ENCODE results near the gene CLGN. TPM values are rescaled to one million over a fixed set of nuclear protein-coding genes. Genes with fewer than 3 reads are reported as not detected.
A peak's percentile ranks its signal among the peaks of the same experiment; 100 is the strongest.

The CLGN gene
- total and polyA plus RNA-seq, 3 experiments from 2014 or later = not detected

- CTCF ChIA-PET = interaction anchor here (0.9 kb wide), 1 partner anchor 46 kb away, joined by 3 read pairs; no protein-coding TSS in a partner anchor
- H3K36me3 Mint-ChIP-seq = no peaks in the 10 kb centered on the region
- H3K4me3 Mint-ChIP-seq = no peak overlapping the region
- Histone ChIP-seq H3K36me3 (ENCODE audit: insufficient read depth, low read length) (no peaks in the 10 kb centered on the region), H3K4me3 (ENCODE audit: low read length) (no peak overlapping the region), H3K27me3 (ENCODE audit: insufficient read depth, low read length, poor library complexity, severe bottlenecking) (no peaks in the 10 kb centered on the region), H3K4me1 (ENCODE audit: insufficient read depth, low read length) (no peaks in the 10 kb centered on the region), H3K9me3 (ENCODE audit: low read length) (no peaks in the 10 kb centered on the region), H3K27ac (ENCODE audit: low read depth, low read length) (no peak overlapping the region)
- H3K9me3 Mint-ChIP-seq = no peaks in the 10 kb centered on the region
- no peak for DNase-seq
- POLR2A ChIA-PET = no interaction called here
- H3K27ac Mint-ChIP-seq = no peak overlapping the region
- no peaks in the 10 kb centered on the region for H3K4me1 Mint-ChIP-seq
- H3K27me3 Mint-ChIP-seq = peaks cover 10 to 36% of the 10 kb centered on the region in 2 donors
Measured at GRCh38 chr4:140406292-140406691, 21.2 kb downstream of the CLGN start.

GRCh38 chr4:140400111-140400510, 27.3 kb downstream of the CLGN start:
- Histone ChIP-seq H3K36me3 (ENCODE audit: insufficient read depth, low read length) (no peaks in the 10 kb centered on the region), H3K9me3 (ENCODE audit: low read length) (no peaks in the 10 kb centered on the region), H3K4me1 (ENCODE audit: insufficient read depth, low read length) (no peaks in the 10 kb centered on the region), H3K27me3 (ENCODE audit: insufficient read depth, low read length, poor library complexity, severe bottlenecking) (no peaks in the 10 kb centered on the region), H3K27ac (ENCODE audit: low read depth, low read length) (no peak overlapping the region), H3K4me3 (ENCODE audit: low read length) (no peak overlapping the region)
- Mint-ChIP-seq H3K4me1 (no peaks in the 10 kb centered on the region), H3K27ac (no peak overlapping the region), H3K9me3 (no peaks in the 10 kb centered on the region), H3K27me3 (peaks cover 5 to 42% of the 10 kb centered on the region in 2 donors), H3K36me3 (no peaks in the 10 kb centered on the region), H3K4me3 (no peak overlapping the region)
- ChIA-PET POLR2A (no interaction called here), CTCF (interaction anchor here (0.6 kb wide), 1 partner anchor 357 kb away, joined by 3 read pairs; no protein-coding TSS in a partner anchor)
- DNase-seq = no peak

- Histone ChIP-seq H3K27me3 (ENCODE audit: insufficient read depth, low read length, poor library complexity, severe bottlenecking) (peaks cover 3% of the 10 kb centered on the region), H3K4me1 (ENCODE audit: insufficient read depth, low read length) (no peaks in the 10 kb centered on the region), H3K4me3 (ENCODE audit: low read length) (no peak overlapping the region), H3K36me3 (ENCODE audit: insufficient read depth, low read length) (no peaks in the 10 kb centered on the region), H3K27ac (ENCODE audit: low read depth, low read length) (no peak overlapping the region), H3K9me3 (ENCODE audit: low read length) (no peaks in the 10 kb centered on the region)
- Mint-ChIP-seq H3K4me1 (no peaks in the 10 kb centered on the region), H3K4me3 (no peak overlapping the region), H3K9me3 (no peaks in the 10 kb centered on the region), H3K36me3 (no peaks in the 10 kb centered on the region), H3K27me3 (peaks cover 4 to 51% of the 10 kb centered on the region in 2 donors), H3K27ac (no peak overlapping the region)
- ChIA-PET POLR2A (no interaction called here), CTCF (no interaction called here)
- no peak for DNase-seq
Measured at GRCh38 chr4:140395668-140396067, 31.8 kb downstream of the CLGN start.

GRCh38 chr4:140388015-140388414, 39.4 kb downstream of the CLGN start:
- Mint-ChIP-seq H3K9me3 (no peaks in the 10 kb centered on the region), H3K4me3 (no peak overlapping the region), H3K27me3 (peaks cover 0 to 19% of the 10 kb centered on the region in 2 donors), H3K27ac (no peak overlapping the region), H3K4me1 (no peaks in the 10 kb centered on the region), H3K36me3 (peaks cover 0 to 6% (median 0%) of the 10 kb centered on the region in 3 donors)
- no peak for DNase-seq
- Histone ChIP-seq H3K27ac (ENCODE audit: low read depth, low read length) (no peak overlapping the region), H3K9me3 (ENCODE audit: low read length) (no peaks in the 10 kb centered on the region), H3K4me1 (ENCODE audit: insufficient read depth, low read length) (no peaks in the 10 kb centered on the region), H3K4me3 (ENCODE audit: low read length) (no peak overlapping the region), H3K36me3 (ENCODE audit: insufficient read depth, low read length) (no peaks in the 10 kb centered on the region), H3K27me3 (ENCODE audit: insufficient read depth, low read length, poor library complexity, severe bottlenecking) (no peaks in the 10 kb centered on the region)
- ChIA-PET CTCF (no interaction called here), POLR2A (no interaction called here)

GRCh38 chr4:140382732-140383131, 44.7 kb downstream of the CLGN start:
- no peaks in the 10 kb centered on the region for H3K4me1 ChIP-seq (ENCODE audit: insufficient read depth, low read length)

GRCh38 chr4:140374130-140374477, 53.3 kb downstream of the CLGN start:
- H3K27ac Mint-ChIP-seq = peak overlapping the region; percentile 11 to 86 (median 68)
- H3K4me3 Mint-ChIP-seq = peak overlapping the region in 1 of 7 donors; percentile 82
- H3K9me3 Mint-ChIP-seq = no peaks in the 10 kb centered on the region
- peak overlapping the region; percentile 67 for H3K27ac ChIP-seq (ENCODE audit: low read depth, low read length)
- H3K4me3 ChIP-seq (ENCODE audit: low read length) = peak overlapping the region; percentile 88
- H3K4me1 ChIP-seq (ENCODE audit: insufficient read depth, low read length) = peaks cover 21% of the 10 kb centered on the region
- no peaks in the 10 kb centered on the region for H3K36me3 ChIP-seq (ENCODE audit: insufficient read depth, low read length)
- ChIA-PET POLR2A (interaction anchor here (0.9 to 2.4 kb wide), 3 partner anchors 14 to 921 kb away, joined by 3 to 18 read pairs (median 8); partner anchors contain the start of gene ELMOD2), CTCF (interaction anchor here (1.8 to 4.3 kb wide), 3 partner anchors 9 to 150 kb away, joined by 10 to 68 read pairs (median 14); partner anchors contain the start of gene ELMOD2)
- H3K27me3 ChIP-seq (ENCODE audit: insufficient read depth, low read length, poor library complexity, severe bottlenecking) = no peaks in the 10 kb centered on the region
- H3K9me3 ChIP-seq (ENCODE audit: low read length) = no peaks in the 10 kb centered on the region
- DNase-seq = no peak
- H3K4me1 Mint-ChIP-seq = peaks cover 27 to 45% (median 32%) of the 10 kb centered on the region in 3 donors
- peaks cover 1 to 6% of the 10 kb centered on the region in 2 donors for H3K27me3 Mint-ChIP-seq
- H3K36me3 Mint-ChIP-seq = peaks cover 0 to 3% (median 1%) of the 10 kb centered on the region in 3 donors

More at GRCh38 chr4:140382732-140383131, 44.7 kb downstream of the CLGN start:
- H3K36me3 Mint-ChIP-seq = peaks cover 0 to 33% (median 5%) of the 10 kb centered on the region in 3 donors
- Histone ChIP-seq H3K36me3 (ENCODE audit: insufficient read depth, low read length) (no peaks in the 10 kb centered on the region), H3K27me3 (ENCODE audit: insufficient read depth, low read length, poor library complexity, severe bottlenecking) (no peaks in the 10 kb centered on the region), H3K4me3 (ENCODE audit: low read length) (no peak overlapping the region), H3K27ac (ENCODE audit: low read depth, low read length) (no peak overlapping the region), H3K9me3 (ENCODE audit: low read length) (no peaks in the 10 kb centered on the region)
- H3K9me3 Mint-ChIP-seq = no peaks in the 10 kb centered on the region
- no peaks in the 10 kb centered on the region for H3K27me3 Mint-ChIP-seq
- peak overlapping the region in 1 of 8 donors; percentile 64 for H3K27ac Mint-ChIP-seq
- CTCF ChIA-PET = interaction anchor here (2.0 to 2.7 kb wide), 2 partner anchors 10 to 23 kb away, joined by 6 to 14 read pairs; partner anchors contain the start of gene SCOC
- DNase-seq = no peak
- no peak overlapping the region for H3K4me3 Mint-ChIP-seq
- H3K4me1 Mint-ChIP-seq = peaks cover 0 to 6% (median 5%) of the 10 kb centered on the region in 3 donors
- POLR2A ChIA-PET = no interaction called here

- CTCF ChIA-PET = interaction anchor here (0.6 to 4.3 kb wide), 5 partner anchors 9 to 1188 kb away, joined by 3 to 68 read pairs (median 10); partner anchors contain the start of gene ELMOD2
- peak within 1 kb of the TSS; percentile 88 for H3K4me3 ChIP-seq (ENCODE audit: low read length)
Measured at GRCh38 chr4:140373328-140374129, 53.9 kb downstream of the CLGN start, which contains the start of gene SCOC. Gene SCOC (plus strand): TSS chr4:140373646. CDS start chr4:140379171, 5,525 bp downstream.

More at GRCh38 chr4:140373328-140374129, 53.9 kb downstream of the CLGN start, which contains the start of gene SCOC:
- peak within 1 kb of the TSS in 1 of 7 donors; percentile 82 for H3K4me3 Mint-ChIP-seq
- POLR2A ChIA-PET = interaction anchor here (0.6 to 2.4 kb wide), 5 partner anchors 8 to 920 kb away, joined by 3 to 18 read pairs (median 3); partner anchors contain the start of gene ELMOD2
- Histone ChIP-seq H3K4me1 (ENCODE audit: insufficient read depth, low read length) (peaks cover 21% of the 10 kb centered on the region), H3K9me3 (ENCODE audit: low read length) (no peaks in the 10 kb centered on the region), H3K27me3 (ENCODE audit: insufficient read depth, low read length, poor library complexity, severe bottlenecking) (no peaks in the 10 kb centered on the region), H3K27ac (ENCODE audit: low read depth, low read length) (peak within 1 kb of the TSS; percentile 67), H3K36me3 (ENCODE audit: insufficient read depth, low read length) (no peaks in the 10 kb centered on the region)
- peaks cover 27 to 41% (median 32%) of the 10 kb centered on the region in 3 donors for H3K4me1 Mint-ChIP-seq
- peak within 1 kb of the TSS; percentile 11 to 86 (median 68) for H3K27ac Mint-ChIP-seq
- H3K9me3 Mint-ChIP-seq = no peaks in the 10 kb centered on the region
- peaks cover 1 to 6% of the 10 kb centered on the region in 2 donors for H3K27me3 Mint-ChIP-seq
- peak; percentile 94 to 98 (median 97) for DNase-seq
- H3K36me3 Mint-ChIP-seq = peaks cover 0 to 1% (median 0%) of the 10 kb centered on the region in 3 donors
